GM21528 (cell line): Measurements from ENCODE around the gene TMEM184A.
A peak's percentile ranks its signal among the peaks of the same experiment; 100 is the strongest.
"Not testable (repeated sequence)": the region's sequence is repeated elsewhere in the genome, so short reads cannot be mapped to it uniquely, and the experiment has no call there.

Experiments
- ATAC-seq: cut with Tn5 transposase; IDR thresholded peaks from one replicate; pipeline ENCODE4 v1.9.1; 2021; ENCODE audit warnings: mild to moderate bottlenecking, moderate library complexity; ENCODE audit not compliant: unreplicated experiment, low FRiP score

The TMEM184A gene

DNA sequence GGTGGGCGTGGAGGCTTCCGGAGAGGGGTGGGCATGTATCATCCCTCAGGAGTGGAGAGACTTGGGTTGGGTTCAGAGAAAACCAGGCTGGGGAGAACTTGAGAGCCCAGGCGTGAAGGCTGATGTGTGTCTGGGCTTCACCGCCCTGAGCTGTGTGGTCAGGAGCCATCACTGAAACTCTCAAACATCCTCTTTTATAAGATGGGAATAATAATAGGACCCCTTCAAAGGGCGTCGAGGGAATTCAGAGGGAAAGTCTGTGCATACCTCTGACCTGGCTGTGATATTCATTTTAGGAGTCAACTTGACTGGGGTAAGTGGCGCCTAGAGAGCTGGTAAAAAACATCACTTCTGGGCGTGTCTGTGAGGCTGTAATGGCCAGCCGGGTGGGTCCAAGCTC, 34.9 kb upstream of the TMEM184A start:
- ATAC-seq = no peak

DNA sequence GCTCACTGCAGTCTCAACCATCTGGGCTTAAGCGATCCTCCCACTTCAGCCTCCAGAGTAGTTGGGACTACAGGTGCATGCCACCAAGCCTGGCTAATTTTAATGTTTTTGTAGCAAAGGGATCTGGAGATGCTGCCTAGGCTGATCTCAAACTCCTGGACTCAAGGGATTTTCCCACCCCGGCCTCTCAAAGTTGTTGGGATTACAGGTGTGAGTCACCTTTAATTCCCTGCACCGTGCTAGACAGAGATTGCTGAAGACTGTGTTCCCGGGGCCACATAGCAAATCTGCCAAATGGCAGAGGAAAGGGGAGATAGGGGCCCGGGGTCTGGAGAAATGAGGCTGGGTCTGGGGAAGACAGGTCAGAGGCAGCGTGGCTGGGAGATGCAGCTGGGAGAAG, 34.5 kb upstream of the TMEM184A start:
- ATAC-seq = no peak

DNA sequence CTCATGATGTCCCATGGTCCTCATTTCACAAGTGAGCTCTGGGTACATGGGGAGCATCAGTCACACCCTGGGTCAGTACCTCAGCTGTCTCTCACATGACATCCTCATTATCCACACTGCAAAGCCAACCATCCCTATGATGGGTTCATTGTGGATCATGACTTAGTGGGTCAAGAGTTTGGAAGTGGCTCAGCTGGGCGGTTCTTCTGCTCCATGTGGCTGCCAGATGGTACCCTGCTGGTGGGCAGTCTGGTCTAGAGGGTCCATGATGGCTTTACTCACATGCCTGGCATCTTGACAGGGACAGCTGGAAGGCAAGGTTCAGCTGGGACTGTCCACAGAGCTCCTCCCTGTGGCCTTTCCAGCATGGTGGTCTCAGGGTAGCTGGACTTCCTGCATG, 33.0 kb upstream of the TMEM184A start:
- ATAC-seq = no peak

DNA sequence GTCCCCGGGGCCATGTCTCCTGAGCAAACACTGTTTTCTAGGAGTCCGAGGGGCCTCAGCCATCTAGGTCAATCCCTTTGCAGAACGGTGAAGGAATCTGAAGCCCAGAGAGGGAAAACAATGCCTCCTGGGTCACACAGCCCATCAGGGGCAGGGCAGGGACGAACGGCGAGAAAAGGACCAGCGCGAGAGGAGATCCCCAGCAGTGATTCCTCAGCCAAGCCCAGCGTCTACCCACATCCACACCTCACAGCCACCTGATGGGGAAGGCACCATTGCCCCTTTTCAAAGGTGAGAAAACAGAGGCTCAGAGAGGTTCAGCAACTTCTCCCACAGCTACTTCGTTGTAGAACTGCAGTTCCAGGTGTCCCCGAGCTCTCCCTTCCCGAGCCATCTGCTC, 31.7 kb upstream of the TMEM184A start:
- ATAC-seq = no peak

DNA sequence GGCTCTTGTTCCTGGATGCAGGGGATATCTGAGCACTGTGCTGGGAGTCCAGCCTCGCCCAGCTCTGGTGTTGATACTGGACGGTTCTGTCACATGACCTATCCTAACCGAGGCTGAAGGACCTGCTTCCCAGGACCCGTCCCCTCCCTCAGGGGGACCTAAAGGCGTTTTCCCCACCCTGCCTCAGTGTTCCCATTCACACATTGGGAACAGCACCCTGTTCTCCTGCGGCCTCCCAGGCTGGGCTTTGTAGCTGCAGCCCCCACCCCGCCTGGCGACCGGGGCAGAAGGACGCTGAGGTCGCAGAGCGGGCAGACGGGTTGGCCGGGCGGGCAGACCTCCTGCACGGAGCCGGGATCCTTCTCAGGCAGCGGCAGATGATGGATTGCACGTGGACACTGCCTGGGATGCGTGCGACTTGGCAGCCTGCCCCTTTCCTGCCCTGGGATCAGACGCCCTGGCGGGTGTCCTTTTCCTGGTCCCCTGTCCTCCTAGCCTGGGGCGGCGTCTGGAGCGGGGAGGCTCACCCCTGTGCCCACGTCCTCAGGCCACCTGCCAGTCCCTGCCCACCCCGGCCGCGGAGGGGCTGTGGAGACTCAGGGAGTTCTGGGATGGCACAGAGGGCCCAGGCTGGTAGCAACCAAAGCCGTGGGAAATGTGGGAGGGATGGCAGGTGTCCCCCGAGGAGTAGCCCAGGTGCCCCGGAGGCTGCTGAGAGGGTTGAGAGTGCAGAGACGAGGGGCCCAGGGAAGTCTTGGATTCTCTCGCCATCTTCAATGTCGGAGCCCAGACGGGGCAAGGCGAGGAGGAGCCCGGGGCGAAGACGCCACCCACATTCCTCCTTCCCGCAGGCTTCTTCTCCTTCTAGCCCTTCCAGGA, 31.1 kb upstream of the TMEM184A start:
- no peak for ATAC-seq

DNA sequence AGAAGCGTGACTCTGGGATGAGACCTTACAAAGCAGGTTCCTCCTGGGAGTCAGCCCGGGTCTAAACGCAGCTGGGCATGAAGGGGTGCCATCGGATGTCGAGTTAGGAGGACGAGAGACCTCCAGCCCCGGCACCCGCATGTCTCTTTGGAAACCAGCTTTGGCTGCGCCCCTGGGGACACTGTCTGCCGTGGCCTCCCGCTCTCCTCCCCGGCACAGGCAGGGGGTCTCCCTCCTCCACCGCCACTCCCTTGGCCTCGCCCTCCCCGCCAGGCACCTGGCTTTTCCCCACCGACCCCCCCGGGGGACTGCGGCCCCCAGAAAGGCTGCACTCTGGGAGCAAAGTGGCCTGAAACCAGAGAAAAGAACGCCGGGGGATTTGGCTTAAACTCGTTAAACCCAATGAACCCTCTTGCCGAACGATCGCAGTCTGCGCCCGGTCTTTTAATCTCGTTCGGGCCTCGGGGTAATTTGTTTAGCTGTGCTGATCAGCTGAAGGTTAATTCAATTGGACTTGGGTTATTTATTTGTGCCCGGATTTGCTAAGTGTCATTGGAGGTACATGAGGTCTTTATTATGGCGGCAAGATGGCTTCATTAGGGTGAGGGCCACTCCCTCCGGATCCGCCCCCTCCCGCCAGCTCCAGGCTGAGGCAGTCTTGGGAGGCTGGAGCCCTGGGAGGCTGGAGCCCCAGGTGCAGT, 30.3 kb upstream of the TMEM184A start:
- ATAC-seq = no peak

DNA sequence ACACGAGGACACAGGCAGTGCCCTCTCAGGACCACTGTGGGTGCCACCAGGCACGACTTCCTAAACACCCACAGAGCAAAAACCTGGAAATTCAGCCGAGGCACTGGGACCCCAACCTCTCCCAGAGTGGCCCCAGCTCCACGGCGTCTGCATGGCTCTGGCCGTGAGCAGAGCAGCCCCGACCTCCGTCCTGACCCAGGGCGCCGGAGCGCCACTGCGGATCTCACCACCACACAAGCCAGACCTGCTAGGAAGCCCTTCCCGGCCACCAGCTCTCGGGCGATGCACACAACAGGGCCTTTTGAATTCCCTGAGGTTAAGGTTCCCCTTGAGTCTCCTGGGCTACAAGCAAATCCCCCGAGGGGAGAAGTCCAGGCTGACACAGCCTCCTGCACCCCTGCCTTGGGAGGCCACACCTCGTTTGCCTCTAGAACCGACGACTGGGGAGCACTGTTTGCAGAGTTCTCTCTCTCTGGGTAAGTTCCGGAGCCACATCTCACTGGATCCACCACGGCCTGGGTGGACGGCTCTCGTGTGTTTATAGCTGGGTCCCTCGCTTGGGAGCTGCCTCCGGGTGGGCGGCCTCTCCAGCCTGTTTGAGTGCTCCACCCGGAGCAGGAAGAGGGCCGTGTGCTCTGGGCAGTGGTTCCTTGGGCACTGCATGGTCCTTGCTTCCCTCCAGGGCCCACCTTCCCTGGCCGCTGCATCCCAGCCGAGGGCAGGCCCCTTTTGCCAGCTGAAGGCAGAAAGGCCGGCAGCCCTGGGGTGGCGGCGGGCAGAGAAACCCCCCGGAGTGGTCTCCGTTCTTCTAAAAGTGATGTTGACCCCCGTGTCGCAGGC, 29.4 kb upstream of the TMEM184A start:
- ATAC-seq = no peak

DNA sequence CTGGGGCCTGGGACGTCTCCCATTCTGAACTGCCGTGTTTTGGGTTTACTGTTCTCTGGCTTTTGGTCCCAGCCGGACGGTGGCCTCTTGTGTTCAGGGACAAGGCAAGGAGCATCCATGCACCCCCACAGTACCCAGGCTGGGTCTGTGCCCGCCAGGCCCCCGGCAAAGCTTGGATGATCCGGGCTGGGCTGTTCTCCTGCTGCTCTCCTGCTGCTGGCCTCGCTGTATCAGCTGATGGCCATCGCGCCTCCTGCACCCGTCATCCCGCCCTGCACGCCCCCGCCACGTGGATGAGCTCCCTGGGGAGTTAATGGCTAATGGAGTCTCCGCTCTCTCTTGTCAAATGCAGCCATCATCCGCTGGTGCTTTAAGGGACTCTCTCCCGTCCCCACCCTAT, 28.7 kb upstream of the TMEM184A start:
- no peak for ATAC-seq

DNA sequence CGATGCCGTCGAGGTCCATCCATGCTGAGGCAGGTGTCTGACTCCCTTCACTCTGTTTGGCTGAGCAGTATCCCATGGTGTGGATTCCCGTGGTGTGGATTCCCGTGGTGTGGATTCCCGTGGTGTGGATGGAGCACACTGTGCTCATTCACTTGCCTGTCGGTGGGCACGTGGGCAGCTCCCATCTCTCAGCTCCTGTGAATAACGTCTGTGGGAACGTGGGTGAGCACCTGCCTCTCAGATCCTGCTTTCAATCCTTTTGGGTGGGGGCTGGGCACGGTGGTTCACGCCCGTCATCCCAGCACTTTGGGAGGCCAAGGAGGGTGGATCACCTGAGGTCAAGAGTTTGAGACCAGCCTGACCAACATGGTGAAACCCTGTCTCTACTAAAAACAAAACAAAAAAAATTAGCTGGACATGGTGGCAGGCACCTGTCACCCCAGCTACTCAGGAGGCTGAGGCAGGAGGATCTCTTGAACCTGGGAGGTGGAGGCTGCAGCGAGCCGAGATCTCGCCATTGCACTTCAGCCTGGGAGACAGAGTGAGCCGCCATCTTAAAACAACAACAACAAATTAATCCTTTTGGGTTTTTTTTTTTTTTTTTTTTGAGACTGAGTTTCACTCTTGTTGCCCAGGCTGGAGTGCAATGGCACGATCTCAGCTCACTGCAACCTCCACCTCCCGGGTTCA, 27.4 kb upstream of the TMEM184A start:
- ATAC-seq = not testable (repeated sequence)

DNA sequence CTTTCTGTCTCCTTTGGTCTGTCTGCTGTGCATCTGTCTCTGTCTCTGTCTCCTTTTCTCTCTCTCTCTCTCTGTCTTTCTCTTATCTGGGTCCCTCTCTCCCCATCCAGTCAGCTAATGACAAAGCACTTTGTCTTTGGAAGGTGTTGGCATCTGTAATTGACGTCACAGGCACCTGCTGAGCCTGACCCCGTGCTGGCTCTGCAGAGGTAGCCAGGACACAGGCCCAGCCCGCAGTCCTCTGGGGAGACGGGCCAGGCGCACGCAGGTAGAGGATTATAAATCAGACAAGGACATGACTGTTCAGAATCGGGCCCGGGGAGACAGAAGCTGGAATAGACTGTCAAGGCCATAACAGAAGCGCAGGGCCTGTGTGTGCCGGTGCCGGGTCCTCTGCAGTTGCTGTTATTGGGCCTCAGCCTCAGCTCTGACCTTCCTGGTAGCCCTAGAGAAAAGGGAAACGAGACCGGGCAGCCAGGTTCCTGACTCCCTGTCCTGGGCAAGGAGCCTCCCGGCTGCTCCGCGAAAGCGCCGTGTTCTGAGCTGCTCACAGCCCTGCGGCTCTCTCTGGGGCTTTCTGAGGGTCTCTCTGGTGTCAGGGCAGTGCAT, 24.5 kb upstream of the TMEM184A start:
- no peak for ATAC-seq

DNA sequence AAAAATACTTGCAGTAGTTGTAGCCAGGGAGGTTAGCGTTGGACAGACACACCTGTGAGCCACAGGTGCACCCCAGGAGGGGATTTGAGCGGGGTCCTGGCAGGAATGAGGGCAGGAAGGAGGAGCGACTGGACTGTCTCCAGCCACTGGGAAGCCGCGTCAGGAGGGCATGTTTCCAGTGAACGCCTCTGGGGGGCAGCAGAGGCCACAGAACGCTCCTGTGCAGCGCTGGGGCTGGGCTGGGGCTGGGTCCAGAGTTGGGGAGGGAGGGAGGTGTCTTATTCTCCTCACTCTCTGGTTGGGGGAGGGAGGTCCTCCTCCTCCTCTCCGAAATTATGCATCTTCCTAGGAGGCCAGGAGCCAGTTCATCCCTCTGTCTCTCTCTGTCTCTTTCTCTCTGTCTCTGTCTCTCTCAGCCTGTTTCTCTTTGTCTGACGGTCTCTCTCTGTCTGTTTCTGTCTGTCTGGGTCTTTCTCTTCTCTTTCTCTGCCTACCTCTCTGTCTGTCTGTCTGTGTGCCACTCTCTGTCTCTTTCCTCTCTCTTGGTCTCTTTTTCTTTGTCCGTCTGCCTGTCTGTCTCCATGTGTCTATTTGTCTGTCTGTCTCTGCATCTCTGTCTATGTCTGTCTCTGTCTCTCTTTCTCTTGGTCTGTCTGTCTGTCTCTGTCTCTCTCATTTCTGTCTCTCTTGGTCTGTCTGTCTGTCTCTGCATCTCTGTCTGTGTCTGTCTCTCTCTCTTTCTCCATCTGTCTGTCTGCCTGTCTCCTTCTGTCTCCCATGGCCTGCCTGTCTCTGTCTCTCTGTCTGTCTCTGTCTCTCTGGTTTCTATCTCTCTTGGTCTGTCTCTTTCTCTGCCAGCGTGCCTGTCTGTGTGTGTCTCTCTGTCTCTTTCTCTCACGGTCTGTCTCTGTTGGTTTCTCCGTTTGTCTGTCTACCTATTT, 23.7 kb upstream of the TMEM184A start:
- ATAC-seq = no peak

DNA sequence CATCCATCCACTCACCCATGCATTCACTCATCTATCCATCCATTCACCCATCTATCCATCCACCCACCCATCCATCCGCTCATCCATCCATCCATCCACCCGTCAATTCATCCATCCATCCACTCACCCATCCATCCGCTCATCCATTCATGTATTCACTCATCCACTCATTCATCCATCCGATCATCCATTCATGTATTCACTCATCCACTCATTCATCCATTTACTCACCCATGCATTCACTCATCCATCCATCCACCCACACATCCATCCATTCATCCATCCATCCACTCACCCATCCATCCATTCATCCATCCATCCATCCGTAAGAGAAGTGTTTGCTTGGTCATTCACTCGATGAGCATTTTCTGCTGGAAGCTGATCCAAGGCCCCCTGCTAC, 22.5 kb upstream of the TMEM184A start:
- no peak for ATAC-seq

DNA sequence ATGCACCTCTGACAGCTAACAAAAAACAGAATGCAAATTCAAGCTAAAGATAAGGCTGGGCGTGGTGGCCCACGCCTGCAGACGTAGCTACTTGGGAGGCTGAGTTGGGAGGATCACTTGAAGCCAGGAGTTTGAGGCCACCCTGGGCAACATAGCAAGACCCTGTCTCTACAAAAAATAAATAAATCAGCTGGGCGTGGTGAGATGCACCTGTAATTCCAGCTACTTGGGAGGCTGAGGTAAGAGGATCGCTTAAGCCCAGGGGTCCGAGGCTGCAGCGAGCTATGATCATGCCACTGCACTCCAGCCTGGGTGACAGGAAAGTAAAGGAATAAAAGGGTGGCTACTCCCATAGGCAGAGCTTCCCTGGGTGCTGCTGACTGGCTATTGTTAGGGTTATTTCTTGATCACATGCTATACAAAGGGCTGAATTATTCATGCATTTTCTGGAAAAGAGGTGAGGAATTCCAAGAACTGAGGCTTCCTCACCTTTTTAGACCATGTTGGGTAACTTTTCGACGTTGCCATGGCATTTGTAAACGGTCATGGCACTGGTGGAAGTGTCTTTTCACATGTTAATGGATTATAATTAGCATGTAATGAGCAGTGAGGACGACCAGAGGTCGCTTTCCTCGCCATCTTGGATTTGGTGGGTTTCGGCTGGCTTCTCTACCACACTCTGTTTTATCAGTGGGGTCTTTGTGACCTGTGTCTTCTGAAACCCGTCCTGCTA, 20.7 kb upstream of the TMEM184A start:
- ATAC-seq = no peak

DNA sequence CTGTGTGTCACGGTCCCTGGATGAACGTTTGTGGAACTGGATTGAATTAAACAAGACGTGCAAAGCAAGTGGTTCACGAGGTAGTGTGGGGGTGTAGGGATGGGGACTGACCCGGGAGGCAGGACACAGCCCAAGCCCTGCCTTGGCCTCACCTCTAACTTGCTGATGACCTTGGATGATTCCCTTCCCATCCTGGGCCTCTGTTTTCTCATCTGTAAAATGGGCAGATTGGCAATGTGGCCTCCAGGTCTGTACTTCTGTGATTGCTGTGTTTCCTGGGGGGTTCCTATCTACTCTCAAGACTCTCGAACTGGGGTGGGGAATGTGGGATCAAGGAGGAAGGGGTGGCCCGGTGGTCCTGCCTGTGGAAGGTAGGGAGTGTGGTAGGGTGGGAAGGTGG, 19.8 kb upstream of the TMEM184A start:
- no peak for ATAC-seq

DNA sequence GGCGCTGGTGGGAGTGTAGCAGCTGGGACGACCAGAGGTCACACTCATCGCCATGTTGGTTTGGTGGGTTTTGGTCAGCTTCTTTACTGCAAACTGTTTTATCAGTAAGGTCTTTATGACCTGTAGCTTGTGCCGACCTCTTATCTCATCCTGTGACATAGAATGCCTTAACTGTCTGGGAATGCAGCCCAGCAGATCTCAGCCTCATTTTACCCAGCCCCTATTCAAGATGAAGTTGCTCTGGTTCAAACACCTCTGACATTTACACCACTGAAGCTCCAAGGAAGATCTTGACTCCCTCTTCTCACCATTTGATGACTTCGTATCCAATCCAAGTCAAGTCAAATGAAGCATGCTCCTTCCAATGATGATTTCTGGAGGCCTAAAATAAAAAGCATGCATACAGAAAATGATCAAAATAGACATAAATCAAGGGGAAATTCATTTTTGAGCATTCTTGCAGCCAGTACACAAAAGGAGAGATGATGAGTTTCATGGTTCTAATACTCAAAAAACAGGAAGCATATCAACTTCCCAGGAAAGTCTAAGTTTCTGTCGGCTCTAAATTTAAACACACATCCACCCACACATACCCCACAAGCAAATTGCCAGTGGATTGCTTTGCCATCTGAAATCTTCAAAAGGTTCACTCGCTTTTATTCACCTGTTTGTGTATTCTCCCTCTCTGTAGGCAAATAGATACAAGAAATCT, 16.3 kb upstream of the TMEM184A start:
- ATAC-seq = no peak

DNA sequence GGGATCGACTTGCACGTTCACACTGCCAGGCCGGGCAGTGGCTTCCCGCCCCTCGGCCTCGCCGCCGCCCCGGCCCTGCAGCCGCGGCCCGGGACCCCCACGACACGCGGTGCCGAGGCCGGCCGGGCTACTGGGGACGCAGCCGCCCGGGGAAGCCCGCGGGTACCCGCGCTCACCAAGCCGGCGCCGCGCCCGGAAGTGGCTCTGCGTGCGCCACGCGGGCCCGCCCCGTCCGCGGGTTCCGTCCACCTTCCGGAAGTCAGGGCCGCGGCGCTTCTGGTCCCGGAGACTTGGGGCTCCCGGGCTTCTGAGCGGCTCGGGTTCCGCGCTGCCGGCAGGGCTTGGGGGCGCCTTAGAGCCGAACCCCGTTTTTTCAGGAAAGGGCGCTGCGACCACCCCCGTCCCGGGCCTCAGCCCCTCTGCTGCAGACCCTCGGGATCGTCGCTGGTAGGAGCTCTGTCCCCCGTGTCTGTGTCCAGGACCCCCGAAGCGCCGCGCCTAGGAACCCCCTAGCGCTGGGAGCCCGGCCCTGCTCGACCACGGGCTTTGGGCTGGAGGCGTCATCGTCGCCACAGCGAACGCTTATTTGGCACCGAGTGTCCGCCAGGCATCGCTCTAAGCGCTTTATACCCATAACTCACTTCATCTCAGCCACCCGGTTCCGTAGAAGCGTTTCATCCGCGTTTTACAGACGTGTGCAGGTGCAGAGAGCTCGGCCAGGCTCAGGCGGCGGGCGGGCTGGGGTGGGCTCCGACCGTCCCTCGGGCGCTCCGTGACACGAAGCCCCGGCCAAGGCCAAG, 14.0 kb upstream of the TMEM184A start, which contains the start of gene PSMG3:
PSMG3 (minus strand) TSS at position 200 of the 800 bp plus-strand sequence. CDS start 693 bp downstream, outside the sequence.
- peak; percentile 84 for ATAC-seq

DNA sequence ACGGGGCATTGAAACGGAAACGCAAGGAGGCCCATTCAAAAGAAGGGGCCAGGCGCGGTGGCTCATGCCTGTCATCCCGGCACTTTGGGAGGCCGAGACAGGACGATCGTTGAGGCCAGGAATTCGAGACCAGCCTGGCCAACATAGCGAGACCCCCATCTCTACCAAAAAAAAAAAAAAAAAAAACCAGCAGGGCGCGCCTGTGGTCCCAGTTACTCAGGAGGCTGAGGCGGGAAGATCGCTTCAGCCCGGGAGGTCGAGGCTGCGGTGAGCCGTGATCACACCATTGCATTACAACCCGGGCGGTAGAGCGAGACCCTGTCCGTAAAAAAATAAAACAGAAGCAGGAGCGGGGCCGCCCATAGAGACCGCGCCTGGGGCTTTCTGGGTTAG, 13.4 kb upstream of the TMEM184A start:
- ATAC-seq = no peak
